Thyroid gland (tissue), 4 donors: ENCODE data around the gene PHYKPL. TPM values are rescaled to one million over a fixed set of nuclear protein-coding genes. Genes with fewer than 3 reads are reported as not detected.

ENCODE experiments used
- DNase-seq, 2 donors: peaks; one replicate each; pipeline ENCODE4 v3.0.0-alpha.2; 2019
- H3K27ac ChIP-seq, 3 donors: fragments of 200-600 bp; sonication (generic); 1 replicate in 2 of 3; 2 replicates in 1 of 3; pipeline ENCODE4 v1.5.1; 2016 to 2019; ENCODE audit warnings: mild to moderate bottlenecking in 1 of 3, moderate library complexity in 1 of 3
- H3K27me3 ChIP-seq: fragments of 200-600 bp; sonication (generic); one replicate; pipeline ENCODE4 v1.5.1; 2019
- H3K36me3 ChIP-seq, 2 donors: fragments of 200-600 bp; sonication (generic); one replicate each; pipeline ENCODE4 v1.5.1; 2016 to 2019
- H3K4me1 ChIP-seq, 2 donors: fragments of 200-600 bp; sonication (generic); one replicate each; pipeline ENCODE4 v1.5.1; 2017 to 2019
- H3K4me3 ChIP-seq, 3 donors: fragments of 200-600 bp; sonication (generic); replicated peaks in 1 of 3; 1 replicate in 2 of 3; 2 replicates in 1 of 3; pipeline ENCODE4 v1.5.1; 2016; ENCODE audit warnings: mild to moderate bottlenecking in 1 of 3
- H3K9me3 ChIP-seq: fragments of 200-600 bp; sonication (generic); one replicate; pipeline ENCODE4 v1.5.1; 2017
- POLR2A ChIP-seq, 2 donors: fragments of 450-650 bp; IDR thresholded peaks; one replicate each; pipeline ENCODE4 v1.6.1; 2017; ENCODE audit warnings: antibody characterized with exemption in 2 of 2, mild to moderate bottlenecking in 2 of 2, moderate library complexity in 1 of 2
- WGBS, 2 donors: methylation state at CpG; one replicate each; pipeline ENCODE4 v1.1.5; 2017; 5-methylcytosine and 5-hydroxymethylcytosine counted together
- intact Hi-C: fragments of 100-400 bp; cut with DNase I; formaldehyde crosslinking; loops from one replicate; pipeline ENCODE4 v1.15.1; 2023
- total RNA-seq, 4 donors: library from RNA; depleted of rRNA; stranded (reverse); fragments of >200 nt; gene quantifications; one replicate each; pipeline ENCODE4 v1.2.3, GENCODE V29; 2016
- TF ChIP-seq, protein P1 (sequence below), 6 experiments: fragments of 200-600 bp in 3 of 6; fragments of 450-650 bp in 3 of 6; sonication (generic) in 3 of 6; IDR thresholded peaks; one replicate each; pipeline ENCODE4 v1.5.1; 2016 to 2019; ENCODE audit warnings: antibody characterized with exemption in 6 of 6, mild to moderate bottlenecking in 2 of 6, inconsistent platforms in 1 of 6, moderate library complexity in 1 of 6

Gene PHYKPL
- total RNA-seq, 4 donors from 2014 or later: 61.7 to 90.9 (median 76.0) TPM

DNA sequence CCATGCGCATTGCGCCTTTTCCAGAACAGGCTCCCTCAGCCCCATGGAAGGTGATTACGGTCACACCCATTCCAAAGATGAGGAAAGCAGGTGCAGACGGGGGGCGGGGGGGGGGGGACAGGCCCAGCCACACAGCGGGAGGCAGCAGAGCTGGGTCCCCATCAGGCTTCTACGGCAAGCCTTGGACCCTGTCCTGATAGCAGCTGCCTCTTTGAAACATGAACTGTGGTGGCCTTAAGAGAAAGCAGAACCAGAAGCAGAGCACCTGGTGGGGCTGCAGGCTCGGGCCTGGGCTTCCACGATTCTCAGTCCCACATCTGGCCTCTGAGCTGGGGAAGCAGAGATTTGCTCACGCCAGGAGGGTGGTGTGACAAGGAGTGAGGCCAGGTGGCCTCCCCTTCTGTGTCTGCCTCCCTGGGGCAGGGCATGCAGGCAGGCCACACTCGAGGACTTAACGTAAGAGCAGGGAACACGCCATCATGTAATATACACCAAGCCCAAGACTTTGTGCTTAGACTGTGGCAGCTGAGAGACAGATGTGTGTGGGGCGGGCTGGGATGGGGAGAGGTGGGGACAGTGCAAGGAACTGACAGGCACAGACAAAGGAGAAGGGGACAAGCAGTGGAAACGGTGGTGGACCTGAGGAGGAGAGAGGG is 14.2 kb upstream of the PHYKPL start:
- 88 to 89% methylated on average over 12 to 15 of the region's 15 CpGs for WGBS, 2 donors

DNA sequence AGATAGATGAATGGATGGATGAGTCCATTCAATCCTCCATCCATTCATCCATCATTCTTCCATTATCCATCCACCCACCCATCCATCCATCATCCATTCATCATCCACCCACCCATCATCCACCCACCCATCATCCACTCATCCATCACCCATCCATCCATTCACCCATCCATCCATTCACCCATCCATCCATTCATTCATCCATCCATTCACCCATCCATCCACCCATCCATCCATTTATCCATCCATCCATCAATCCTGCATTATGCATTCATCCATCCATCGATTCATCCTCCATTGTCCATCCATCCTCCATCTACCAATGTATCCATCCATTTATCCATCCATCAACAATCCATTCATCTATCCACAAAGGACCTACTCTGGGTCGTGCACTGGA is 12.8 kb upstream of the PHYKPL start:
- Histone ChIP-seq H3K27ac (no peak overlapping the region), H3K36me3 (no peaks in the 10 kb centered on the region), H3K4me1 (peaks cover 6 to 18% of the 10 kb centered on the region in 2 donors), H3K9me3 (no peaks in the 10 kb centered on the region), H3K4me3 (no peak overlapping the region), H3K27me3 (no peaks in the 10 kb centered on the region)
- TF ChIP-seq, protein P1, sequence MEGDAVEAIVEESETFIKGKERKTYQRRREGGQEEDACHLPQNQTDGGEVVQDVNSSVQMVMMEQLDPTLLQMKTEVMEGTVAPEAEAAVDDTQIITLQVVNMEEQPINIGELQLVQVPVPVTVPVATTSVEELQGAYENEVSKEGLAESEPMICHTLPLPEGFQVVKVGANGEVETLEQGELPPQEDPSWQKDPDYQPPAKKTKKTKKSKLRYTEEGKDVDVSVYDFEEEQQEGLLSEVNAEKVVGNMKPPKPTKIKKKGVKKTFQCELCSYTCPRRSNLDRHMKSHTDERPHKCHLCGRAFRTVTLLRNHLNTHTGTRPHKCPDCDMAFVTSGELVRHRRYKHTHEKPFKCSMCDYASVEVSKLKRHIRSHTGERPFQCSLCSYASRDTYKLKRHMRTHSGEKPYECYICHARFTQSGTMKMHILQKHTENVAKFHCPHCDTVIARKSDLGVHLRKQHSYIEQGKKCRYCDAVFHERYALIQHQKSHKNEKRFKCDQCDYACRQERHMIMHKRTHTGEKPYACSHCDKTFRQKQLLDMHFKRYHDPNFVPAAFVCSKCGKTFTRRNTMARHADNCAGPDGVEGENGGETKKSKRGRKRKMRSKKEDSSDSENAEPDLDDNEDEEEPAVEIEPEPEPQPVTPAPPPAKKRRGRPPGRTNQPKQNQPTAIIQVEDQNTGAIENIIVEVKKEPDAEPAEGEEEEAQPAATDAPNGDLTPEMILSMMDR (IDR thresholded peaks at IDR 0.05): no peak
- TF ChIP-seq POLR2A (IDR thresholded peaks at IDR 0.05): no peak
- no peak for DNase-seq
- intact Hi-C loops: no loop called here
- WGBS, 2 donors: 86 to 91% methylated on average over 2 of the region's 2 CpGs

More for the DNA sequence above, 14.2 kb upstream of the PHYKPL start:
- DNase-seq: no peak
- H3K27me3 ChIP-seq: no peaks in the 10 kb centered on the region
- H3K27ac ChIP-seq: no peak overlapping the region
- no peaks in the 10 kb centered on the region for H3K36me3 ChIP-seq
- peaks cover 6 to 17% of the 10 kb centered on the region in 2 donors for H3K4me1 ChIP-seq
- H3K9me3 ChIP-seq: no peaks in the 10 kb centered on the region
- TF ChIP-seq, protein P1 (IDR thresholded peaks at IDR 0.05): no peak
- TF ChIP-seq POLR2A (IDR thresholded peaks at IDR 0.05): no peak
- intact Hi-C loops: no loop called here
- H3K4me3 ChIP-seq: no peak overlapping the region

DNA sequence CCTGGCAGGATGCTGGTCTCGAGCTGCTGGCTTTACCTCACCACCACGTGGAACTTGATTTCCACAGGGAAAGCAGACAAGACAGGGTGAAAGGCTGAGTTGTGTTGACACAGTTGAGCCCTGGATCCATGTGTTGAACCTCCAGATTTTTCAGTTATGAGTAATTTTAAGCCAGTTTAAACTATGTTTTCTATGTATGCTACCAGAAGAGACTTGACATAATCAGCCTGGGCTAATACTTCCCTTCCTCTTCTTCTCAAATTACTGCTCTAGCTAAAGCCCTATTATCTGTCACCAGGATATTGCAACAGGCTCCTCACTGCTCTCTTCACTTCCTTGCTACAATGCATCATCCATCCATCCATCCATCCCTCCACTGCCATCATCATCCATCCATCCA is 12.0 kb upstream of the PHYKPL start:
- no peak overlapping the region for H3K4me3 ChIP-seq
- no peaks in the 10 kb centered on the region for H3K27me3 ChIP-seq
- H3K4me1 ChIP-seq: peaks cover 6 to 18% of the 10 kb centered on the region in 2 donors
- WGBS, 2 donors: 96 to 100% methylated on average over 2 of the region's 2 CpGs
- no peak overlapping the region for H3K27ac ChIP-seq
- DNase-seq: no peak
- no peaks in the 10 kb centered on the region for H3K9me3 ChIP-seq
- no peak for TF ChIP-seq POLR2A (IDR thresholded peaks at IDR 0.05)
- TF ChIP-seq, protein P1 (IDR thresholded peaks at IDR 0.05): no peak
- no peaks in the 10 kb centered on the region for H3K36me3 ChIP-seq
- intact Hi-C loops: no loop called here

DNA sequence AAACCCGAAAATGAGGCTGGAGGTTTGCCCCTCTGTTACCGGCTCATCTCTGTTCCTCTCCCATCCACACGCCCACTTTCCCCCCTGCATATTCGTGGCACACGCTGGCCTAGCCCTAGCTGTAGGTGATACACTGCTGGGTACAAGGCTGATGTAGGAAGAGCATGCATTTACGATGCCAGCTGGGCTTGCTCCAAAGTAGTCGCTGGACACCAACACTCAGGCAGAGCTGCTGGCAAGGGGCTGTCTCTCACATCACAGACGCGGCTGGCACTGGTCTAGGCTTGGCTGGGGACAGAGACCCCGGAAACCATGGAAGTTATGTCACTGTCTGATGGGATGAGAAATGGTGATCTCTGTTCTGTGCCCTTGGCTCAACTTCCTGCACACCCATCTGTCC is 9.8 kb upstream of the PHYKPL start:
- H3K4me3 ChIP-seq: no peak overlapping the region
- H3K9me3 ChIP-seq: no peaks in the 10 kb centered on the region
- no peak overlapping the region for H3K27ac ChIP-seq
- whole genome bisulfite sequencing, 2 donors: 87 to 90% methylated on average over 10 of the region's 10 CpGs
- TF ChIP-seq, protein P1 (IDR thresholded peaks at IDR 0.05): no peak
- TF ChIP-seq POLR2A (IDR thresholded peaks at IDR 0.05): no peak
- H3K4me1 ChIP-seq: peaks cover 0 to 27% of the 10 kb centered on the region in 2 donors
- DNase-seq: no peak
- no peaks in the 10 kb centered on the region for H3K36me3 ChIP-seq
- H3K27me3 ChIP-seq: no peaks in the 10 kb centered on the region
- intact Hi-C loops: no loop called here

DNA sequence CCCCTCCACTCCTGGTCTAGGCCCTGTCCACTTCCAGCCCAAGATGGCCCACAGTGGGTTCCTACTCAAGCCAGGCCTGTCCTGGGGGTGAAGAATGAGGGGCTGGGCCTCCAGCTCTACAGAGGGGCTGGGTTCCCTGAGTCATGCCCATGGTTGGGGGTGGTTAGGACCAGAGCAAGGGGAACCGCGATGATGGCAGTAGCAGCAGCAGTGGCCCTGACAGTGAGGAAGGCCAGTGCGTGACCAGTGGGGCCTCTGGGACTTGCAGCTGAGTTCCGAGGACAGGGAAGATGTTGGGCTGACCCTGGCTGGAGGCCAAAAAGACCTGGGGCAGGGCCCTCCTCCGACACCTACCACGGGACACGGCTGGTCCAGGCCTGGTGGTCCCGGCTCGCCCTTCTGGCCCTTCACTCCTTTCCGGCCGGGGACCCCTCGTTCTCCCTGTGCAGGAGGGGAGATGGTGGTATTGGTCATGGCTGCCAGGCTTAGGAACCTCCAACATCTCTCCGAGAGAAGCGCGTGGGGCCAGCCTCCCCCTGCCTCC is 9.2 kb upstream of the PHYKPL start:
- intact Hi-C loops: no loop called here
- WGBS, 2 donors: 90 to 91% methylated on average over 11 to 12 of the region's 15 CpGs
- TF ChIP-seq, protein P1 (IDR thresholded peaks at IDR 0.05): no peak
- no peak for TF ChIP-seq POLR2A (IDR thresholded peaks at IDR 0.05)
- H3K4me1 ChIP-seq: peaks cover 5 to 33% of the 10 kb centered on the region in 2 donors
- peak overlapping the region in 1 of 3 donors; percentile 24 for H3K27ac ChIP-seq
- H3K27me3 ChIP-seq: no peaks in the 10 kb centered on the region
- H3K4me3 ChIP-seq: no peak overlapping the region
- no peaks in the 10 kb centered on the region for H3K36me3 ChIP-seq
- no peak for DNase-seq
- H3K9me3 ChIP-seq: no peaks in the 10 kb centered on the region
